GM21360 (cell line): ENCODE data around the gene SLC31A1.

ENCODE experiments used
- ATAC-seq: cut with Tn5 transposase; IDR thresholded peaks from one replicate; pipeline ENCODE4 v1.9.1; 2021; ENCODE audit warnings: mild to moderate bottlenecking, moderate library complexity; ENCODE audit not compliant: unreplicated experiment

The SLC31A1 gene

GRCh38 chr9:113301548-113301947 is 80.2 kb downstream of the SLC31A1 start:
- ATAC-seq = no peak

GRCh38 chr9:113302792-113303418 is 81.6 kb downstream of the SLC31A1 start, which contains the start of gene RNF183:
Gene RNF183, minus strand, starts transcription at chr9:113303376. Its CDS starts 5,192 bp downstream, at chr9:113298184.
- no peak for ATAC-seq

DNA sequence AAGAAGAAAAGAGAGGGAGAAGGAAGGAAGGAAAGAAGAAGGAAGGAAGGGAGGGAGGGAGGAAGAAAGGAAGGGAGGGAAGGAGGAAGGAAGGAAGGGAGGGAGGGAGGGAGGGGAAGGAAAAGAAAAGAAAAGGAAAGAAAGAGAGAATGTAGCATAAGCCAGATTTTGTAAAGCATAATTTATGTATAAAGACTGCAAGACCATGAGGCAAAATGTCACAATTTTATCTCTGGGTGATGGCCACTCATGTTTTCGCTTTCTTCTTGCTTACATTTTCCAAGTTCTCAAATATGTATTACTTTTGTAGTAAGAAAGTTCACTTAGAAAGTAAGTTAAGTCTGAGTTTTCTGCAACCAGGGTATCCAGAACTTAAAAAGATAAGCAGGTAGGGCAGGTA is 85.2 kb downstream of the SLC31A1 start:
- no peak for ATAC-seq

- ATAC-seq = no peak
Observed at GRCh38 chr9:113307396-113307975, 86.1 kb downstream of the SLC31A1 start.

- no peak for ATAC-seq
Observed at GRCh38 chr9:113309204-113309813, 88.0 kb downstream of the SLC31A1 start.

DNA sequence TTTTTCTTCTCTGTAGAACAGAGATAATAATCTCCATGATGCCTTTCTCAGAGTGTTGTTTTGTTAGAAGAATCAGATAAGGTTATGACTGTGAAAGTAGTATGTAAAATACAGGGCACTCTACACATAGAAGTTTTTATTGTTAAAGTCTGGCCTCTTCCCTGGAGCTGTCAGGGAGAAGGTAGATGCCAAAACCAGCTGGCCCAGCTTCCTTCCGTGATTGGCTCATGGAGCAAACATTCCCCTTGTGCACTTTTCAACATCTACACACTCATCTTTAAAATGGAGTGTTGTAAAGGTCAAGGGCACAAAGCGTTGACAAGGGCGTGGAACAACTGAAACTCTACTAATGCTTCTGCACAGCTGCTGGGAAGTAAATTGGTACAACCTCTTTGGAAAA is 89.2 kb downstream of the SLC31A1 start:
- no peak for ATAC-seq

- no peak for ATAC-seq
Observed at GRCh38 chr9:113311961-113312360, 90.6 kb downstream of the SLC31A1 start.

- ATAC-seq = no peak
Observed at GRCh38 chr9:113313261-113313660, 91.9 kb downstream of the SLC31A1 start.
